Stimulated activated CD4-positive, alpha-beta T cell treated with anti-CD3 and anti-CD28 coated beads, Interleukin-4, amount 100 ng/mL, for 48 hours (primary cell): ENCODE data around the gene VWA1.

Source experiments
- DNase-seq, 2 donors: peaks; one replicate each; pipeline ENCODE4 v3.0.0-alpha.2; 2020; ENCODE audit warnings: low read depth in 2 of 2

VWA1 gene, protein sequence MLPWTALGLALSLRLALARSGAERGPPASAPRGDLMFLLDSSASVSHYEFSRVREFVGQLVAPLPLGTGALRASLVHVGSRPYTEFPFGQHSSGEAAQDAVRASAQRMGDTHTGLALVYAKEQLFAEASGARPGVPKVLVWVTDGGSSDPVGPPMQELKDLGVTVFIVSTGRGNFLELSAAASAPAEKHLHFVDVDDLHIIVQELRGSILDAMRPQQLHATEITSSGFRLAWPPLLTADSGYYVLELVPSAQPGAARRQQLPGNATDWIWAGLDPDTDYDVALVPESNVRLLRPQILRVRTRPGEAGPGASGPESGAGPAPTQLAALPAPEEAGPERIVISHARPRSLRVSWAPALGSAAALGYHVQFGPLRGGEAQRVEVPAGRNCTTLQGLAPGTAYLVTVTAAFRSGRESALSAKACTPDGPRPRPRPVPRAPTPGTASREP

DNA sequence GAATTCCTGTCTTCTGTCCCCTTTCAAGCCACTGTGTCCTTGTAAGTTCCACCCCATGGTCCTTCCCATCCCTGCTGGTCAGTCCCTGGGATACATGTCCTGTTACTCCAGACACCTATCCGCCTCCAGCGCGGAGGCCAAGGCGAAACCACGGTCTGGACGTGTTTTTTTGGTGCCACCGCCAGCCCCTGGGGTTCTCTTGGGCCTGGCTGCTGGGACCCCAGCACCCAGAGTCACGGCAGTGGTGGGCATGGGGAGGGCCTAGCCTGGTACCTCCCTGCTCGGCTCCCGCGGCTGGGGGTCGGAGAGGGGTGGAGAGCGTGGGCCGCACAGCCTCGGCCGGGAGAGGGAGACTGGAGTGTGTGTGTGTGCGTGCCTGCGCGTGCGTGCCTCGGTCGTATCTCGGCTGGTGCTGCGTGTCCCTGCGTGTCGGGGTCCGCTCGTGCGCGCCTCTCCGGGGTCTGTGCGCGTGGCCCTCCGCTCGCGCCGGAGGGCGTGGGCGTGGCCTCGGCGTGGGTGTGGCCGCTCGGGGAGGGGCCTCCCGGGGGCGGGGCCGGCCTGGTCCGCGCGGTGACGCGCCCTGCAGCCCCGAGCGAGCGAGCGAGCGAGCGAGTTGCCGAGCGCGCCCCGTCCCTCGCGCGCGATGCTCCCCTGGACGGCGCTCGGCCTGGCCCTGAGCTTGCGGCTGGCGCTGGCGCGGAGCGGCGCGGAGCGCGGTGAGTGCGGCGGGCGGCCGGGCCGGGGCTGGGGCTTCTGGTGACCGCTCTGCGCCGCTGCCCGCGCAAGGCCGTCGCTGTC, at the start of gene VWA1:
TSS of gene VWA1 (plus strand) at position 585 of the 798 bp plus-strand sequence. CDS start at position 644, 59 bp downstream.
- DNase-seq, result peak; percentile 37 to 65

DNA sequence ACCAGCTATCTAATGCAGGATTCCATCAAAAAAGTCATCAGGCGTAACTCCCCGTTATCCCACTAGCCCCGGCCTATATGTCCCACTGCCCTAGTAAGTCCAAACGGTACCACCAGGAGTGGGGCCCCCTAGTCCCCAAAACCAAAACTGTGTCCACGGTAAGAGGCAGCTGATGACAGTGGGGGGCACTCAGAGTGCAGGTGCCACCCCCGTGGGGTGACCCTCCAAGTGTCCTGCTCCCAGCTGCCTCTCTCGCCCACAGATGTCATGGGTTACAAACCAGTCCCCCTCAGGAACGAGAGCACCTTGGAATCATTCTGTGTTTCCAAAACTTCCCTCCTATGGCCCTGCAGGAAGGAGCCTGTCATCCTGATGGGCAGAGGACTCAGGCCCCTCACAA, 49.6 kb upstream of the VWA1 start:
- no peak for DNase-seq

DNA sequence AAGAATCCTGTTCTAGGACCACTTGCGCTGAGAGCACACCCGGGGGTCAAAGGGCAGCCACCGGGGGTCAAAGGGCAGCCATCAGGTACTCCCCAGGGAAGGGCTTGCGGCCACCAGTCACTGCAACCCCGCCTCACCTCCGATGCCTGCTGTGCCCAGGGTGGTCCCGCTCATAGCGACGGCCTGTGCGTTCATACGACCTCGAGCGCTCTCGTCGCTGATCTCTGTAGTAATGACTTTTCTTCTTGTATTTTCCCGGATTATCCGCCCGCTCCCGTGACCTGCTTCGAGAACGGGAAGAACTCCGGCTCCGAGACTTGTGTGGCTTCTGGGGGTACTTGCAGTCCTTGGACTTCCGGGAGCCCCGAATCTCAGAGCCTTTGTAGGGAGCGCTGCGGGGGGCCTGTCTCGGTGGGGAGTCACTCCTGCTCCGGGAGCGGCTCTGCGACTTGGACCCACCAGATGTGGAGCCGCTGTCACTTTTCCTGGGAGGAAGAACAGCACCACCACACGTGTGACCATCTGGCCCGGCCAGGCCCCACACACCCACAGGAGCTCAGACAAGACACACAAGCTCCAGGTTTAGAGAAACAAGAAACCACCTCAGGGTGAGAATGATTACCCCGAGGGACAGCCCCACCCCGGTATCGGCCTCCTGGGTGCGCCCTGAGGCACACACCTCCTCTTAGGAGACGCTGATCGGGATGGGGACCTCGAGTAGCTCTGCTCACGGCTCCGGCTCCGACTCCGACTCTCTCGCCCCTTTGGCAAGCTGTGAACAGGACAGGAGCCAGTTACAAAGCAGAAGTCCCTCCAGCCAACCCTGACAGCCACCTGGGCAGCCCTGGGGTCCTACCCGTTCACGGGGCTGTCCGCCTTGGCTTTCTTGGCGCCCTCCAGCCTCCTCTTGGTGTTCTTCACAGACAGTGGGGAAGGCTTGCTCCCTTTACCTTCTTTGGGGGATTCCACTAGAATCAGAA, 48.1 kb upstream of the VWA1 start:
- no peak for DNase-seq

DNA sequence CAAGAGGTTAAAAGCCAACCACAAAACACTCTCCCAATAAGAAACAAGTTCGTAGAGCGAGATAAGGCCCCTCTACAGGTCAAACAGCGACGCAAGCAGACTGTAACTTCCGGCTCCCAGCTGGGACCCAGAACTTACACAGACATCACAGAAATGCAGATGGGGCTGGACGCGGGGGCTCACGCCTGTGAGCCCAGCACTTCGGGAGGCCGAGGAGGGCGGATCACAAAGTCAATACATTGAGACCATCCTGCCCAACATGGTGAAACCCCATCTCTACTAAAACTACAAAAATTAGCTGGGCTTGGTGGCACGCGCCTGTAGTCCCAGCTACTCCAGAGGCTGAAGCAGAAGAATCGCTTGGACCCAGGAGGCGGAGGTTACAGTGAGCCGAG, 47.4 kb upstream of the VWA1 start:
- no peak for DNase-seq

DNA sequence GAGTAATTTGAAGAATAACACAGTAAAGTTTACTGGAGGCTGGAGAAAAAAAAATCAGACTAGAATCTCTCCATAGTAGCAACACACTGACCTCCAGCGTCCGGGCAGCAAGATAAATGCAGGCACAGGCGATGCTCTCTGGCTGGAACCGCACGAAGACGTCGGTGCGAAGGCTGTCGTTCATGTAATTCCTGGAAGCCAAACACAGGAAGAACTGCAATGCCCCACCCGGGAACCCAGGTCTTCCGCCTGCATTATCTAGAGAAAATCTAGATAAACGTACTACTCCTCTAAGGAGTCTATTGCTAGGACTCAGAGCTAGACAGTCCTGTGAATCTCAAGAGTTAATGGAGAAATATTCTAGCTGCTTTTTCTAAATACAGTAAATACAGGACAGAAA, 44.8 kb upstream of the VWA1 start:
- no peak for DNase-seq

DNA sequence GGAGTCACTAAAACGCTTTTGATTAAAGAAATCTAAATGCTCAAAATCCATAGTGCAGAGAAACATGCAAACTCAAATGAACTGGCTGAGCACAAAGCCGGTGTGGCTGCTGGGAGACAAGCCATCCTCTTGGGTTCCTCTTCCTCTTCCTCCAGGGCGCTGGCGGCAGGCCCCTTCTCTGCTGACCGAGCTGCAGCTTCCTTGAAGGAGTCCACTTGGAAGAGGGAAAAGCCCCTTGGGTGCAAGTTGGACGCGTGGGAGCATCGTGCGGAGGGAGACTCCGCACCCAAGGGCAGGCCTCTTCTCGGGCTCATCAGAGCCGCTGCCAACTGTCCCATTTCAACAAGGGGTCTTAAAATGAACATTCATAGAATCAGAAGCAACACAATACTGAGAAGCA, 44.3 kb upstream of the VWA1 start:
- DNase-seq, result no peak

DNA sequence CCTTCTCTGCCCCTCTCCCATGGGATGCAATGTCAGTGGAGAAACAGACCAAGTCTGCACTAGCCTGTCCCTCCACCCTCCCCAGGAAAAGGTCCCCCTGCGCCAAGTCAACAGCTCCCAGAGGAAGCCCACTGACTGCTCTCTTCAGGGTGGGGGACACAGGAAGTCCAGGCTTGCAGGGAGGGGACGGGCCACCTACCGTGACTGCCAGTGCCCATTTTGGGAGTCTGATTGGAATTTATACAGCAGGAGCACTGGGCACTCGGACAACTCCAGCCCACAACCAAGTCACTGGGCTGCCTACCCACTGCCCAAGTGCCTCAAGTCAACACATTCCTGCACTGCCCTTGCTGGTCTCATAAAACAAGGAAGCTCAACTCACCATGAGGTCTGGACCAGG, 42.5 kb upstream of the VWA1 start:
- no peak for DNase-seq

DNA sequence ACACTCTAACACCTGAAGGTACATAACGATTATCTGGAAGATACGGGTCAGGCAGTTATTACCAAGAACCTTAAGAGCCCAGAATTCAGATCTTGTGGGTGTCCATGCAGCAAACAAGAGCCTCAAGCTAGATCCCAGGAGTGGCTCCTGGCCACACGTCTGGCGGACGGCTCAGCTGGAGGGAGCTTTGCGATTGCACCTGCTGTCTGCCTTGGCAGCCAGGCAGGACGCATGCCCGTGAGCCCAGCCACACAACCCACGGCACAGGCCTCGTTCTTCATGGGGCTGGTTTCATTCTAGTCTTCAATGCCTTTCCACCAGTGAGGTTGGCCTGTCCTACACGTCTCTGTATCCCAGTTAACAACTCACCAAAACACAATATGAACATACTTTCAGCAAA, 42.1 kb upstream of the VWA1 start:
- no peak for DNase-seq

DNA sequence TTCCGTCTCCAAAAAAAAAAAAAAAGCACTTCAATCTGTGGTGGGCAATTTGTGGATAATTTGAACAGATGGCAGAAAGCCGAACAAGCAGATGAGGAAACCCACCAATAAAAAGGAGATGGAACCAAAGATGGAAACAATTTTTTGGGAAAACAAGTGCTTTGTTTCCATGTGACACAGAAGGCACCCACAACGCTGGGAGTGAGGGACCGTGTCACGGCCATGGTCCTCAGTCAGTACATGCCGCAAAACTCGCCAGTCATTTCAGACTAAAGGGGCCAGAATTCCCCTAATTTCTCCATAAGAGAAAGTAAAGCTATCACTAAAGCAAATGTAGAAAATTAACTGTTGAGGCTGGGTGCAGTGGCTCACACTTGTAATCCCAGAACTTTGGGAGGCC, 41.4 kb upstream of the VWA1 start:
- no peak for DNase-seq

DNA sequence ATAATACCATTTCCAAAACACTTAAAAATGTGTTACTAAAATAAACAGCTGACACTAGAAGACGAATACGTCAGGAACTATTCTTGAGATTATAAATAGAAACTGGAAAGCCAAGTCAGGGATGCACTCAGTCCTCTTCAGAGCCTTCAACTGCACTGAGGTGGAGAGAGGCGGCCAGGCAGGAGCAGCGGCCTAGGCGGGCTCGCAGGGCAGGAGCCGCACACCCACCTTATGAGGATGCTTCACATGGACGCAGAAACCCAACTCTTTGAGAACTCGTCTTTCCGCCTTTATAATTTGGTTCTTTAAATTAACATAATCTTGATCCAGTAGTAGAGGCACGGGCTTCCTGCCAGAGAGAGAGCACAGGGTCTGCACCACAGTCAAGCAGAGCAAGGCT, 40.3 kb upstream of the VWA1 start:
- no peak for DNase-seq

DNA sequence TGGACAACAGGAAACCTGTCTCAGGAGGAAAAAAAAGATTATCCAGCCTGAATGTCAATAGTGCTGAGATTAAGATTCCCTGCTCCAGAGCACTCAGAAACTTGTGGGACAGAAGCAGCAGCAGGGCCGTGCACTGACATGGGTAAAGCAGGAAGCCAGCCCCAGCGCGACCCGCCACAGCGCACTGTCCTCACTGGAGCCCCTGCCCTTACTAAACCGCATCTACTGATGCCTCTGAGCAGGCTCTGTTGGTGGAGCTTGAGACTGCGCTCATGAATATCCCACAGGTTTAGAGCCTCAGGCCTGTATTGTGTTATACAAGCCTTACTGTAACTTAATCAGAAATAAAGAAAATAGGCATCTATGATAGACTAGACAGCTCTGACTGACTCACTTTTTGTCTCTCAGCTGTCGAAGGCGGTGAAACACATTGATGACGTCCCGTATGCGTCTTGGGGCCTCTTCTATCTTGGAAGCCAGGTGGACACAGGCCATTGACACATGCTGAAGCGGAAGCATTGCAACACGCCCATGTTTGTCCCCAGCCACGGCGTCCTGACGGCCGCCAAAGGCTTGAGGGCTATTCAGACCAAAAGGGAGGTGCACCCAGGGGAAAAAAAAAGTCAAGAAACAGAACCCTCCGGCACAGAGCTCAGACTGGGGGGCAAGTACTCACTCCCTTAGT, 37.5 kb upstream of the VWA1 start:
- DNase-seq, result no peak

DNA sequence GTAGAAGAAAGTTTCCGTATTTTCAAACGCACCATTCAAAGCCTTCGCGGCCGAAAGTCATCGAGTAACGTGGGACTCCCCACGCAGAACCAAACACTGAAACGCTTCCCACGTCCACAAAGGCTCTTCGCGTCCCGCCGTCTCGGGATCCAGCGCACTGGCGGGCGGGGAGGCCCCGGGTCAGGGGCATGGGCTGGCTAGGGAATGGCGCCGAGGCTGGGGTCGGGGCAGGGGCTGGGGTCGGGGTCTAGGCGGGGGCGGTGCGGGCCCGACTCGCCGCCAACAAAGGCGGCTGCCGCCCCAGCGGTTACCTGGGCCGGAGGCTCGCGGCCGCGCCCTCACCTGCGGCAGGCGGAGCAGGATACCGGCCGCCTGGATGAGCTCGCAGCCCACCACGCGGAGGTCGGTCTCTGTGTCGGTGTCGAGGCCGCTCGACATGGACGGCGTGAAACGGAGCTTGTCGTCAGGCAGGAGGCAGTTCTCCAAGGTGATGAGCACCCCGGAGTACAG, 36.8 kb upstream of the VWA1 start:
- no peak for DNase-seq

DNA sequence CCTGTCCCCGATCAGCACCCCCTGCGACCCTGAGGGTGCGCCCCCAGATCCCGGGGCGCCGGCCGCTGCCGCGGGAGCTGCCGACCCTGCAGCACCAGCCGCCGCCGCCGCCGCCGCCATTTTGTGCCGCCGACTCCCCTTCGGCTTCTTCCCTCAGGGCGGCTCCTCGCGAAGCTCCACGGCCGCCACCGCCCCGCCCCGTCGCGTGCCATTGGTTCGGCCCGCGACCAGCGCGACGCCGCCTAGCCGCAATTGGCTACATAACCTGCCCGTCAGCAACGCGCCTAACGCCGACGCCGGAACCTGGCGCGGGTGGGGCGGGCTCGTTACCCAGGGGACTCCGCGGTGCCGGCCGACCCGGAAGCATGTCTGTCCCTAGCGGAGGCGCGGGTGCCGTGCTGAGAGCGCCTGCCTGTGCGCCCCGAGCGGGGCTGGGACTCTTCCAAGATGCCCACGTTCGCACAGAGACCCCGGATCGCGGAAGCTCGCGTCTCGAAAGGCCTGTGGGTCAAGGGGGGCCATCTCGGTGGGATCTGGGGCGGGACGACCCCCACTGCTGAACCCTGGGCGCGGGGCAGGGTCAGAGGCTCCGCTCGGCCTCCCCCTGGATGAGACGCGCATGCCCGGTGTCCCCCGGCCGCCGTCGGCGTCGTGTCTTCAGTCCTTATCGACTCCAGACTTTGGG, 36.2 kb upstream of the VWA1 start, which contains the start of gene CCNL2:
TSS of gene CCNL2 (minus strand) at position 149 of the 685 bp plus-strand sequence. CDS start at position 120, 29 bp downstream.
- DNase-seq, result peak; percentile 99 to 100

DNA sequence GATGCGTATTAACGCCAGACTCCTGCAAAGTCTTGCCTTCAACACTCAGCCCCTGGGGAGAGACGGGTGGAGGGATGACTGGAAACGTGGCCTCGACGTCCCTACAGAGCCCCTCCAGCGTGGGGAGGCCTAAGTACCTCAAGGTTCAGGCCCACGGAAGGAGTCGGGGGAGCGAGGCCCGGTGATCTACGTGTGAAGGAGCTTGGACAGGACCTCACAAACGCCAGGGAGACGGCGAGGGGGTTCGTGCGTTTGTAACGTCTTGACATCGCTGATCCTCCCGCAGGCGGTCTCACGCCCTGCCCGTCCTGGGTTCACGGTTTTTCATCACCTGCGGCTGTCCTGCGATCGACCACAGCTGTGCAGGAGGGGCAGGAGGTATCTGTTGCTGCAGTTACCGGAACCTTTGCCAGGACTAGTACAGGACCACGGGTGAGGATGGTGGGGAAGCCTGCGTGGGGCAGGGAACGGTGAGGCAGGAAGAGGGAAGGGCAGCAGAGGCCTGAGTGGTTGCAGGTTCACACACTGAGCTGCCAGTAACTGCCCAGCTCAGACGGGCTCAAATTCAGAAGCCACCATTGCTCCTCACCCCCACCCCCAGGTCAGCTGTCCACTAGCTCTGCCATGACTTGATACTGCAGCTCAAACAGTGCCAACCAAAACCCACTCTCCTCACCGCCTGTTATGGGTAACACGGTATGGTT, 35.5 kb upstream of the VWA1 start:
- DNase-seq, result no peak

DNA sequence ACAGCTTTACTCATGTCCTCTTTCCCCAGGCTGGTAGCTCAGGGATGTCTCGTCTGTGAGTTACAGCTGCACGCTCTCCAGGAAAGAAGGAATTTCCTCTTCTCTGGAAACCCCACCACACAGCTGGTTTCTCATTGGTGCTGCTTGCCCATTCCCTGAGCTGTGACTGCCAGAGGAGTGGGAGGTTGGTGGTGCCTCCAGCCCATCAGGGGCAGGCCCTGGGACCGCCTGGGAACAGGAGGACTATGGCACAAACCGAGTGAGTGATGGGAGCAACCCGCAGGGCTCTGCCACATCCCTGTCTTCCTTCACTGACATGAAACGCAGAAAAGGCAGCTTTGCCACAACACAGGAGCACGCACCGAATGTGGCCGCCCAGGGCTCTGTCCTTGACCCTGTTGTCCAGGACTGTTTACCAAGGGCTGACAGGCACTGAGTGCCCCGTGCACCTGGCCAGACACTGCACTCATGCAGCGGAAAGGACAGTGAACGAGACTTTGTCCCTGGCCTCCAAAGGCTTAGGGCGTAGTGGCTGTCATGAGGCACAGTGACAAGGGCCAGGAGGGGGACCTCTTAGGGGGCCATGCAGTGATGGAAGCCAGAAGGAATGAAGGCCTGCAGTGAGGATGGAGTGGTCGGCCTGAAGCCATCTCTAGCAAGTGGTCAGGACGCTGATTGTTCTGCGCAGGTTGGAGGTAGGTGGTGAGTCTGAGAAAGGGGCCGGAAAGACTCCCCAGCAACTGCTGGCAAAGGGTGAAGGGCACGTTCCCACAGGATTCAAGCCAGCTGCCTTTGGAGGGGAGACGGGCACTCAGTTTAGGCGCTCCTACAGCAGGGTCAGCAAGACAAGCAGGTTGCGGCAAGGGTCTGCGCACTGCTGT, 34.7 kb upstream of the VWA1 start:
- no peak for DNase-seq

DNA sequence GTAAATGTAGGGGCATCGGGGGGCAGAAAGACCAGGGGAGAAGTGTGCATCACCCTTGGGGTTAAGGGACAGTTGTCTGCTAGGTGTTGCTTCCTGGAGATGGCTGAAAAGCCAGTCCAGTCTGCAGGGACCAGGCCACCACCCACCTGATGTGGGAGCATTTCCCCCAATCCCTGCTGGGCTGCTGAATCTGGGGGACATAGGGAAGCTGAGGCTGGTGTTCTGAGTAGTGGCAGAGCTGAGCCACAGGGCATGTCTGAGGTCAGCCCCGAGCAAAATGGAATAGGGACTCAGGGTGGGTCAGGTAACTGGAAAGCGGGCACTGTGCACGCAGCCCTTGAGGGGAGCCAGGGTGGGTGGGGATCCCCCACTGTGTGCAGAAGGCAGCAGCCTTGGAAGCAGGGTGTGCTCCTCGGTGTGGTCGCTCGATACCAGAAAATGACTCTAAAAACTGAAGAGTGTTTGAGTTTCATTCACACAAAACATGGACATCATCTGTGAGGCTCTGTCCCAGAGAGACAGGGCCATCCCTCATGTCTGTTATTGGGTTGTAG, 34.0 kb upstream of the VWA1 start:
- DNase-seq, result no peak

DNA sequence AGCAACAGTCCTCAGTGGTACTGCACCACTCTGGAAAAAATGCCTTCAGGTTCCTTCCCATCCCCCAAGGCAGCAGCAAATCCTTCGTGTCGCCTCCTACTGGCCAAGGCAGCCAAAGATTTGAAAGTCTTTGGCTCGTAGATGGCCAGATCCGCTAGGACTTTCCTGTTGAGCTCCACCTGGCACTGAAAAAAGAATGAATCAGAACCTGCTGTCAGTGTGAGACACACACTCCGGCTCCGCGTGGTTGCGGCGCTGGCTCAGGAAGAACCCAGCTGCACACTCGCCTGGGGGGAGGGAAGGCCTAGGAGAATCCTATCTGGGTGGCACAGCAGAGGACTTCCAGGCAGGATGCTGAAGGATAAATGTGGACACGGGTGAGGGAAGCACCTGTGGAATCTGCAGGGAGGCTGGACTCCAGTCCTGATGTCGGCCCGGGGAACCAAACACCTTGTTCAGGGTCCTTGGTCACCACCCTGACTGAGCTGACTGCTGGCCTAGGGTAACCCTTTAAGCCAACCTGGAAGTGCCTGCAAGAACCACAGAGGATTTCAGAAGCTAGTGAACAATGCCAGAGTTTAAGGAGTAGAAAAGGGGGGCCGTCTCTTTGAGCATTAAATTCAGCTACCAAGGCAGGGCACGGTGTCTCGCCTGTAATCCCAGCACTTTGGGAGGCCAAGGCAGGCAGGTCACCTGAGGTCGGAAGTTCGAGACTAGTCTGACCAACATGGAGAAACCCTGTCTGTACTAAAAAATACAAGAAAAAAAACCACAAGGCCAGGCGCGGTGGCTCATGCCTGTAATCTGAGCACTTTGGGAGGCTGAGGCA, 33.2 kb upstream of the VWA1 start:
- DNase-seq, result peak in 1 of 2 donors; percentile 45
